Raji (cell line): Measurements from ENCODE around the gene LRRK1.

Source experiments
- POLR2A ChIP-seq: IDR thresholded peaks from 2 replicates; pipeline ENCODE4 v1.6.1; 2011; ENCODE audit warnings: low read depth, low read length, control low read depth; ENCODE audit not compliant: insufficient read depth

Gene LRRK1

GRCh38 chr15:101086394-101087171 is 167.4 kb downstream of the LRRK1 start:
- no peak for TF ChIP-seq POLR2A

GRCh38 chr15:101087172-101087769 is 168.1 kb downstream of the LRRK1 start:
- no peak for TF ChIP-seq POLR2A

- no peak for TF ChIP-seq POLR2A
These were observed 169.1 kb downstream of the LRRK1 start for GRCh38 chr15:101088271-101088670.

- no peak for TF ChIP-seq POLR2A
These were observed 169.8 kb downstream of the LRRK1 start for GRCh38 chr15:101088788-101089578.

- TF ChIP-seq POLR2A = no peak
These were observed 170.6 kb downstream of the LRRK1 start for GRCh38 chr15:101089579-101090427.

GRCh38 chr15:101090428-101090790 is 171.3 kb downstream of the LRRK1 start:
- no peak for TF ChIP-seq POLR2A

- TF ChIP-seq POLR2A = no peak
These were observed 172.2 kb downstream of the LRRK1 start for GRCh38 chr15:101091080-101092017.

GRCh38 chr15:101092156-101092866 is 173.2 kb downstream of the LRRK1 start:
- TF ChIP-seq POLR2A = no peak

GRCh38 chr15:101092867-101093202 is 173.7 kb downstream of the LRRK1 start:
- no peak for TF ChIP-seq POLR2A

- TF ChIP-seq POLR2A = no peak
These were observed 174.8 kb downstream of the LRRK1 start for GRCh38 chr15:101093958-101094357.

GRCh38 chr15:101097111-101097510 is 178.0 kb downstream of the LRRK1 start:
- TF ChIP-seq POLR2A = no peak

- no peak for TF ChIP-seq POLR2A
These were observed 180.0 kb downstream of the LRRK1 start for GRCh38 chr15:101099183-101099582.

GRCh38 chr15:101100118-101100517 is 181.0 kb downstream of the LRRK1 start:
- TF ChIP-seq POLR2A = no peak
